HUES64 (cell line): Measurements from ENCODE around the gene PACSIN1.

Source experiments
- H3K27ac ChIP-seq: 2 replicates; pipeline ENCODE4 v1.7.0; 2013; ENCODE audit warnings: low read depth, low read length, inconsistent platforms
- H3K27me3 ChIP-seq: 2 replicates; pipeline ENCODE4 v1.6.1; 2013; ENCODE audit warnings: mild to moderate bottlenecking, low read length; ENCODE audit not compliant: insufficient read depth
- H3K36me3 ChIP-seq: 2 replicates; pipeline ENCODE4 v1.6.1; 2013; ENCODE audit warnings: mild to moderate bottlenecking, low read length; ENCODE audit not compliant: insufficient read depth
- H3K4me1 ChIP-seq: 2 replicates; pipeline ENCODE4 v1.6.1; 2013; ENCODE audit warnings: mild to moderate bottlenecking, low read length, moderate library complexity; ENCODE audit not compliant: insufficient read depth
- H3K4me3 ChIP-seq: 2 replicates; pipeline ENCODE4 v1.5.1; 2013; ENCODE audit warnings: mild to moderate bottlenecking, low read length, moderate library complexity
- H3K9ac ChIP-seq: 2 replicates; pipeline ENCODE4 v1.6.1; 2013; ENCODE audit warnings: mild to moderate bottlenecking, low read depth, low read length
- H3K9me3 ChIP-seq: 2 replicates; pipeline ENCODE4 v1.6.1; 2013; ENCODE audit warnings: low read depth, low read length; ENCODE audit not compliant: insufficient read depth
- WGBS: fragments of 150-250, 120-280 bp; methylation state at CpG from one replicate; pipeline ENCODE4 v1.1.7; 2013; ENCODE audit warnings: missing lambda C conversion rate; 5-methylcytosine and 5-hydroxymethylcytosine counted together

The PACSIN1 gene

GRCh38 chr6:34560366-34561226 lies 94.7 kb downstream of the PACSIN1 start:
- H3K27me3 ChIP-seq, result no peaks in the 10 kb centered on the region

GRCh38 chr6:34561227-34561530 lies 95.3 kb downstream of the PACSIN1 start:
- Histone ChIP-seq H3K27ac (no peak overlapping the region), H3K9ac (no peak overlapping the region), H3K27me3 (no peaks in the 10 kb centered on the region), H3K4me3 (no peak overlapping the region), H3K4me1 (peaks cover 9% of the 10 kb centered on the region), H3K9me3 (no peaks in the 10 kb centered on the region), H3K36me3 (no peaks in the 10 kb centered on the region)
- WGBS, result 75% methylated on average over 2 of the region's 2 CpGs

More at GRCh38 chr6:34560366-34561226, 94.7 kb downstream of the PACSIN1 start:
- H3K4me1 ChIP-seq, result peaks cover 9% of the 10 kb centered on the region
- no peak overlapping the region for H3K9ac ChIP-seq
- no peaks in the 10 kb centered on the region for H3K9me3 ChIP-seq
- no peaks in the 10 kb centered on the region for H3K36me3 ChIP-seq
- no peak overlapping the region for H3K4me3 ChIP-seq
- H3K27ac ChIP-seq, result no peak overlapping the region
- WGBS, result 58% methylated on average over 20 of the region's 20 CpGs

- Histone ChIP-seq H3K27ac (no peak overlapping the region), H3K9me3 (no peaks in the 10 kb centered on the region), H3K27me3 (no peaks in the 10 kb centered on the region), H3K4me1 (peaks cover 11% of the 10 kb centered on the region), H3K9ac (no peak overlapping the region), H3K4me3 (no peak overlapping the region), H3K36me3 (no peaks in the 10 kb centered on the region)
- WGBS, result 90% methylated on average over 10 of the region's 10 CpGs
These were observed 96.5 kb downstream of the PACSIN1 start for GRCh38 chr6:34562350-34562749.

GRCh38 chr6:34562861-34563512 lies 97.1 kb downstream of the PACSIN1 start:
- H3K27ac ChIP-seq, result no peak overlapping the region
- WGBS, result 80% methylated on average over 15 of the region's 15 CpGs

GRCh38 chr6:34563513-34563870 lies 97.6 kb downstream of the PACSIN1 start:
- H3K9ac ChIP-seq, result no peak overlapping the region
- no peaks in the 10 kb centered on the region for H3K27me3 ChIP-seq
- H3K9me3 ChIP-seq, result no peaks in the 10 kb centered on the region
- H3K36me3 ChIP-seq, result no peaks in the 10 kb centered on the region
- no peak overlapping the region for H3K4me3 ChIP-seq
- no peak overlapping the region for H3K27ac ChIP-seq
- H3K4me1 ChIP-seq, result peaks cover 16% of the 10 kb centered on the region
- WGBS, result 70% methylated on average over 7 of the region's 7 CpGs

More at GRCh38 chr6:34562861-34563512, 97.1 kb downstream of the PACSIN1 start:
- Histone ChIP-seq H3K27me3 (no peaks in the 10 kb centered on the region), H3K4me1 (peaks cover 11% of the 10 kb centered on the region), H3K4me3 (no peak overlapping the region), H3K9me3 (no peaks in the 10 kb centered on the region), H3K36me3 (no peaks in the 10 kb centered on the region), H3K9ac (no peak overlapping the region)

GRCh38 chr6:34564181-34564580 lies 98.3 kb downstream of the PACSIN1 start:
- no peak overlapping the region for H3K9ac ChIP-seq
- WGBS, result 92% methylated on average over 5 of the region's 5 CpGs
- no peak overlapping the region for H3K27ac ChIP-seq

GRCh38 chr6:34565722-34566137 lies 99.9 kb downstream of the PACSIN1 start:
- H3K4me1 ChIP-seq, result peaks cover 8% of the 10 kb centered on the region; the same call in 1 of the 2 replicates
- no peak overlapping the region for H3K4me3 ChIP-seq
- H3K36me3 ChIP-seq, result no peaks in the 10 kb centered on the region
- WGBS, result 74% methylated on average over 5 of the region's 5 CpGs
- H3K9me3 ChIP-seq, result no peaks in the 10 kb centered on the region
- H3K27me3 ChIP-seq, result no peaks in the 10 kb centered on the region
- H3K9ac ChIP-seq, result no peak overlapping the region
- H3K27ac ChIP-seq, result no peak overlapping the region

More at GRCh38 chr6:34564181-34564580, 98.3 kb downstream of the PACSIN1 start:
- H3K9me3 ChIP-seq, result no peaks in the 10 kb centered on the region
- H3K4me3 ChIP-seq, result no peak overlapping the region
- no peaks in the 10 kb centered on the region for H3K36me3 ChIP-seq
- H3K27me3 ChIP-seq, result no peaks in the 10 kb centered on the region
- H3K4me1 ChIP-seq, result peaks cover 17% of the 10 kb centered on the region

- Histone ChIP-seq H3K4me3 (no peak overlapping the region), H3K9ac (no peak overlapping the region), H3K9me3 (no peaks in the 10 kb centered on the region), H3K36me3 (no peaks in the 10 kb centered on the region), H3K4me1 (peaks cover 8% of the 10 kb centered on the region; the same call in 1 of the 2 replicates), H3K27me3 (no peaks in the 10 kb centered on the region), H3K27ac (no peak overlapping the region)
- 92% methylated on average over 9 of the region's 14 CpGs for WGBS
These were observed 101.1 kb downstream of the PACSIN1 start for GRCh38 chr6:34566830-34567546.

GRCh38 chr6:34568341-34569201 lies 102.7 kb downstream of the PACSIN1 start:
- Histone ChIP-seq H3K4me1 (peaks cover 8% of the 10 kb centered on the region; the same call in 1 of the 2 replicates), H3K27ac (no peak overlapping the region), H3K9me3 (no peaks in the 10 kb centered on the region), H3K27me3 (no peaks in the 10 kb centered on the region), H3K4me3 (no peak overlapping the region), H3K36me3 (no peaks in the 10 kb centered on the region), H3K9ac (no peak overlapping the region)
- 64% methylated on average over 7 of the region's 12 CpGs for WGBS

GRCh38 chr6:34569361-34569973 lies 103.6 kb downstream of the PACSIN1 start:
- H3K9me3 ChIP-seq, result no peaks in the 10 kb centered on the region

More at GRCh38 chr6:34569361-34569973, 103.6 kb downstream of the PACSIN1 start:
- H3K36me3 ChIP-seq, result no peaks in the 10 kb centered on the region
- no peak overlapping the region for H3K4me3 ChIP-seq
- H3K27me3 ChIP-seq, result no peaks in the 10 kb centered on the region
- H3K27ac ChIP-seq, result no peak overlapping the region
- H3K4me1 ChIP-seq, result peaks cover 8% of the 10 kb centered on the region; the same call in 1 of the 2 replicates
- no peak overlapping the region for H3K9ac ChIP-seq
- 85% methylated on average over 4 of the region's 5 CpGs for WGBS
